ENCODE results near the gene RABGGTA. TPM values are rescaled to one million over a fixed set of nuclear protein-coding genes. Genes with fewer than 3 reads are reported as not detected.

RABGGTA gene
- total RNA-seq, 2 experiments from 2014 or later: 24.3 to 27.3 TPM

DNA sequence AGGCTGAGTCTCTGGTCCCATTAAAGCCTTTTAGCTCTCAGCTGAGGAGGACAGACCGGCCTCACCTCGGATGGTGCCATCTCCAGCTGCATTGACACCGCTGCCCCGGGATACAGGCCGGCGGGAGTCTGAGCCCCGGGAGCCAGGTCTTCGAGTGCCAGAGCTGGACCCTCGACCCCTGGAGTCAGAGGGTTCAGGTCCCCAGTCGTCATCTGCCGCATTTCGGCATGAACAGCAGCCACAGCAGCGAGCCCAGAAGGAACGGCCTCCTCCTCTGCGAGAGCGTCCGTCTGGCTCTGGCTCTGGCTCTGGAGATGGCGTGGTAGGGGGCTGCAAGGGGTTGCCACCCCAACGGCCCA, 9.4 kb downstream of the RABGGTA start:
- Histone ChIP-seq H3K9me2 (ENCODE audit: insufficient read depth, low read length) (no peaks in the 10 kb centered on the region), H3K27ac (ENCODE audit: low read depth, low read length, poor library complexity, severe bottlenecking) (no peak overlapping the region), H4K20me1 (ENCODE audit: insufficient read depth, low read length) (no peaks in the 10 kb centered on the region), H2AFZ (ENCODE audit: low read length) (no peak overlapping the region), H3K36me3 (ENCODE audit: insufficient read depth, low read length) (no peaks in the 10 kb centered on the region), H3K4me2 (ENCODE audit: low read length) (no peak overlapping the region), H3K9me3 (ENCODE audit: low read length) (no peaks in the 10 kb centered on the region), H3K79me2 (ENCODE audit: insufficient read depth, low read depth, low read length) (no peaks in the 10 kb centered on the region), H3K4me1 (ENCODE audit: insufficient read depth, low read length, poor library complexity, severe bottlenecking) (peaks cover 12% of the 10 kb centered on the region), H3K4me3 (ENCODE audit: low read depth, low read length, poor library complexity, severe bottlenecking) (no peak overlapping the region)
- intact Hi-C loops (cut with micrococcal nuclease; ENCODE audit: unreplicated experiment): no loop called here
- no TSS peak for BruUV-seq (replicated peaks)
- ChIA-PET POLR2A (interaction anchor here (0.9 kb wide), 1 partner anchor 12 kb away, joined by 3 read pairs; no protein-coding TSS in a partner anchor), CTCF (ENCODE audit: unreplicated experiment) (no interaction called here)
- DNase-seq (ENCODE audit: low spot score): no peak
- TF ChIP-seq, protein P1, sequence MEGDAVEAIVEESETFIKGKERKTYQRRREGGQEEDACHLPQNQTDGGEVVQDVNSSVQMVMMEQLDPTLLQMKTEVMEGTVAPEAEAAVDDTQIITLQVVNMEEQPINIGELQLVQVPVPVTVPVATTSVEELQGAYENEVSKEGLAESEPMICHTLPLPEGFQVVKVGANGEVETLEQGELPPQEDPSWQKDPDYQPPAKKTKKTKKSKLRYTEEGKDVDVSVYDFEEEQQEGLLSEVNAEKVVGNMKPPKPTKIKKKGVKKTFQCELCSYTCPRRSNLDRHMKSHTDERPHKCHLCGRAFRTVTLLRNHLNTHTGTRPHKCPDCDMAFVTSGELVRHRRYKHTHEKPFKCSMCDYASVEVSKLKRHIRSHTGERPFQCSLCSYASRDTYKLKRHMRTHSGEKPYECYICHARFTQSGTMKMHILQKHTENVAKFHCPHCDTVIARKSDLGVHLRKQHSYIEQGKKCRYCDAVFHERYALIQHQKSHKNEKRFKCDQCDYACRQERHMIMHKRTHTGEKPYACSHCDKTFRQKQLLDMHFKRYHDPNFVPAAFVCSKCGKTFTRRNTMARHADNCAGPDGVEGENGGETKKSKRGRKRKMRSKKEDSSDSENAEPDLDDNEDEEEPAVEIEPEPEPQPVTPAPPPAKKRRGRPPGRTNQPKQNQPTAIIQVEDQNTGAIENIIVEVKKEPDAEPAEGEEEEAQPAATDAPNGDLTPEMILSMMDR (conservative IDR thresholded peaks at IDR 0.05; ENCODE audit: low read length): no peak
- no peak for TF ChIP-seq EZH2phosphoT487 (IDR thresholded peaks at IDR 0.05; ENCODE audit: borderline replicate concordance, low read depth, low read length)

DNA sequence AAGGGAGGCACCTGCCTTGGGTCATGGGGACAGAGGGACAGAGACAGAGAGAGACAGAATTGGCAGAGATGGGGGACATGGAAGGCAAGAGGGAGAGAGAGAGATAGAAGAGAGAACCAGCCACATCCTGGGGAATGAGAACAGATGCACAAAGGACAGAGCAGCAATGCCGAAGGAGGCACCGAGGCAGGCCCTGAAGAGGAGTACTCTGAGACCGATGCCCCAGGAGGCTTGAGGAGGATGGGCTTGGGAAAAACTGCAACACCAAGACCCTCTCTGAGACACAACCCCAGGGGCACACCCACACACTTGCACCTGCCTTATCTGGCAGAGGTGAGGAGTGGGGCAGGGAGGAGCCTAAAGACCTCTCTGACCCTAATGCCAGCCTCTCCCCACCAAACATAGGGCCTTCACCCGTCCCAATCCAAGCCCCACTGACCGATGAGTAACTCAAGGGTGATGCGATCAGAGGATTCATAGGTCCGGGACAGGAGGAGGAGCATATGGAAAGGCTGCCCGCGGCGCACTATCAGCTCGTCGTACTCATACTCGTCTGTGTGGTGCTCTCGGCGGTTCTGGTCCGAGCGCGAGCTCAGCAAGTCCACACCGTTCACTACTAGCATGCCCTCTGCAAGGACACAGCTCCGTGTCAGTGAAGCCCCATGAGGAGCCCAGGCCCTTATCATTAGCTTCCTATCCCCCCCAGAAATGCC, 10.0 kb downstream of the RABGGTA start:
- ChIA-PET POLR2A (interaction anchor here (0.9 kb wide), 1 partner anchor 12 kb away, joined by 3 read pairs; no protein-coding TSS in a partner anchor), CTCF (ENCODE audit: unreplicated experiment) (no interaction called here)
- H3K9me3 ChIP-seq (ENCODE audit: low read length): no peaks in the 10 kb centered on the region
- no peak overlapping the region for H3K4me3 ChIP-seq (ENCODE audit: low read depth, low read length, poor library complexity, severe bottlenecking)
- H3K27ac ChIP-seq (ENCODE audit: low read depth, low read length, poor library complexity, severe bottlenecking): no peak overlapping the region
- no TSS peak for BruUV-seq (replicated peaks)
- H3K4me2 ChIP-seq (ENCODE audit: low read length): no peak overlapping the region
- no peaks in the 10 kb centered on the region for H3K79me2 ChIP-seq (ENCODE audit: insufficient read depth, low read depth, low read length)
- peaks cover 12% of the 10 kb centered on the region for H3K4me1 ChIP-seq (ENCODE audit: insufficient read depth, low read length, poor library complexity, severe bottlenecking)
- H2AFZ ChIP-seq (ENCODE audit: low read length): no peak overlapping the region
- H4K20me1 ChIP-seq (ENCODE audit: insufficient read depth, low read length): no peaks in the 10 kb centered on the region
- TF ChIP-seq EZH2phosphoT487 (IDR thresholded peaks at IDR 0.05; ENCODE audit: borderline replicate concordance, low read depth, low read length): no peak
- TF ChIP-seq, protein P1 (conservative IDR thresholded peaks at IDR 0.05; ENCODE audit: low read length): no peak
- H3K9me2 ChIP-seq (ENCODE audit: insufficient read depth, low read length): no peaks in the 10 kb centered on the region
- intact Hi-C loops (cut with micrococcal nuclease; ENCODE audit: unreplicated experiment): no loop called here
- H3K36me3 ChIP-seq (ENCODE audit: insufficient read depth, low read length): no peaks in the 10 kb centered on the region
- no peak for DNase-seq (ENCODE audit: low spot score)

DNA sequence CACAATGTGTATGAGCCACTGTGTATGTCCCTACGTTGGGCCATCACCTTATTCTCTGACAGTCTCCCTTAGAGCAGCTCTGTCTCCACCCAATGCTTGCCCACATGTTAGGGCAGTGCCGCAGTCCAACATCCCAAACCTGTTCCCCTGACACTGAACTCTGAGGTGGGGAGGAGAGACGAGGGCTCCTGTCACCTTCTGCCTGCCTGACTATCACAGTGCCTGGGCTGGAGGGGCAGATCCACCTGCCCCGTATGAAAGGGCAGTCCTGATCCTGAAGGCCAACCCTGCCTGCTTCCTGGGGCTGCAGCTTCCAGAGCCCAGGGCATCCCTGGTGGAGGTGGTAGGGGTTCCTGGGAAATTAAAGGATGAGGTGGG, 10.6 kb downstream of the RABGGTA start:
- no peak overlapping the region for H3K27ac ChIP-seq (ENCODE audit: low read depth, low read length, poor library complexity, severe bottlenecking)
- H4K20me1 ChIP-seq (ENCODE audit: insufficient read depth, low read length): no peaks in the 10 kb centered on the region
- no TSS peak for BruUV-seq (replicated peaks)
- H3K36me3 ChIP-seq (ENCODE audit: insufficient read depth, low read length): no peaks in the 10 kb centered on the region
- H3K4me3 ChIP-seq (ENCODE audit: low read depth, low read length, poor library complexity, severe bottlenecking): no peak overlapping the region
- H3K4me2 ChIP-seq (ENCODE audit: low read length): no peak overlapping the region
- no peaks in the 10 kb centered on the region for H3K9me2 ChIP-seq (ENCODE audit: insufficient read depth, low read length)
- no peak overlapping the region for H2AFZ ChIP-seq (ENCODE audit: low read length)
- intact Hi-C loops (cut with micrococcal nuclease; ENCODE audit: unreplicated experiment): no loop called here
- no peak for DNase-seq (ENCODE audit: low spot score)
- no peaks in the 10 kb centered on the region for H3K79me2 ChIP-seq (ENCODE audit: insufficient read depth, low read depth, low read length)
- TF ChIP-seq EZH2phosphoT487 (IDR thresholded peaks at IDR 0.05; ENCODE audit: borderline replicate concordance, low read depth, low read length): no peak
- TF ChIP-seq, protein P1 (conservative IDR thresholded peaks at IDR 0.05; ENCODE audit: low read length): no peak
- H3K4me1 ChIP-seq (ENCODE audit: insufficient read depth, low read length, poor library complexity, severe bottlenecking): peaks cover 12% of the 10 kb centered on the region
- ChIA-PET POLR2A (interaction anchor here (0.6 kb wide), 1 partner anchor 939 kb away, joined by 3 read pairs; the partner anchor contains the start of gene PABPN1), CTCF (ENCODE audit: unreplicated experiment) (no interaction called here)
- H3K9me3 ChIP-seq (ENCODE audit: low read length): no peaks in the 10 kb centered on the region

All from OCI-LY7 (cell line).